H1 (cell line): ENCODE measurements around the gene MRAP2. TPM values are rescaled to one million over a fixed set of nuclear protein-coding genes. Genes with fewer than 3 reads are reported as not detected.

Experiments used
- CTCF ChIA-PET: fragments of 300-600 bp; sonication (Branson Sonifier 250); formaldehyde crosslinking; loops from one replicate; lab custom pipeline; 2021; ENCODE audit not compliant: partially characterized antibody; lab: Charles Lee
- POLR2A ChIA-PET: fragments of 300-600 bp; sonication (Branson Sonifier 250); formaldehyde crosslinking; loops from one replicate; lab custom pipeline; 2021; ENCODE audit warnings: inconsistent platforms; ENCODE audit not compliant: partially characterized antibody; lab: Charles Lee
- DNase-seq, 2 experiments: peaks; one replicate each; pipeline versions ENCODE4 v3.0.0 to v3.0.0-alpha.2; 2010 to 2022; ENCODE audit warnings: low spot score in 2 of 2, low read depth in 1 of 2, mixed read lengths in 1 of 2
- FAIRE-seq: peaks from 2 replicates; lab custom pipeline; 2011; peaks lifted over from hg19 to GRCh38; lab: Jason Lieb, UNC
- H2AFZ ChIP-seq: 2 replicates; pipeline ENCODE4 v1.8.1; 2012; ENCODE audit warnings: low read length, inconsistent platforms
- H2AK5ac ChIP-seq: 2 replicates; pipeline ENCODE4 v1.6.1; 2013; ENCODE audit warnings: low read depth, low read length
- H2BK120ac ChIP-seq: replicated peaks from 2 replicates; pipeline ENCODE3; 2013; ENCODE audit warnings: low read depth, low read length, inconsistent platforms
- H2BK12ac ChIP-seq: 2 replicates; pipeline ENCODE4 v1.6.1; 2013; ENCODE audit warnings: low read depth, low read length
- H2BK15ac ChIP-seq: 2 replicates; pipeline ENCODE4 v1.6.1; 2013; ENCODE audit warnings: low read length
- H2BK20ac ChIP-seq: 2 replicates; pipeline ENCODE4 v1.6.1; 2013; ENCODE audit warnings: low read length
- H2BK5ac ChIP-seq: 2 replicates; pipeline ENCODE4 v1.6.1; 2013; ENCODE audit warnings: low read depth, low read length
- H3K14ac ChIP-seq: 2 replicates; pipeline ENCODE4 v1.6.1; 2013; ENCODE audit warnings: inconsistent platforms; ENCODE audit not compliant: insufficient read length
- H3K18ac ChIP-seq: 2 replicates; pipeline ENCODE4 v1.6.1; 2013; ENCODE audit warnings: low read length; ENCODE audit errors: extremely low read depth
- H3K23ac ChIP-seq: 2 replicates; pipeline ENCODE4 v1.6.1; 2013; ENCODE audit warnings: inconsistent platforms; ENCODE audit not compliant: insufficient read length
- H3K23me2 ChIP-seq: 2 replicates; pipeline ENCODE4 v1.6.1; 2013; ENCODE audit warnings: low read depth, low read length
- H3K27ac ChIP-seq: 2 replicates; pipeline ENCODE4 v1.6.1; 2011; ENCODE audit warnings: low read depth, low read length, inconsistent platforms
- H3K27me3 ChIP-seq, 4 experiments: replicated peaks in 1 of 4; 1 replicate in 1 of 4; 2 replicates in 3 of 4; pipeline versions ENCODE4 v1.6.1 to v1.8.1; 2011 to 2013; ENCODE audit warnings: low read length in 3 of 4, mild to moderate bottlenecking in 3 of 4, inconsistent platforms in 2 of 4, mixed read lengths in 2 of 4, moderate library complexity in 1 of 4; ENCODE audit not compliant: control insufficient read depth in 3 of 4, insufficient read depth in 3 of 4; ENCODE audit errors: extremely low read depth in 1 of 4
- H3K36me3 ChIP-seq, 4 experiments: 2 replicates each; pipeline versions ENCODE4 v1.6.1 to v1.8.1; 2011 to 2013; ENCODE audit warnings: mild to moderate bottlenecking in 4 of 4, low read length in 3 of 4, moderate library complexity in 2 of 4, control low read depth in 1 of 4, inconsistent platforms in 1 of 4; ENCODE audit not compliant: insufficient read depth in 4 of 4, control insufficient read depth in 2 of 4
- H3K4ac ChIP-seq: replicated peaks from 2 replicates; pipeline ENCODE3; 2013; ENCODE audit warnings: low read length, low read depth, mixed read lengths, inconsistent platforms; ENCODE audit not compliant: insufficient read length
- H3K4me1 ChIP-seq, 4 experiments: replicated peaks in 1 of 4; 1 replicate in 1 of 4; 2 replicates in 3 of 4; pipeline versions ENCODE4 v1.6.1 to v1.8.1; 2011 to 2013; ENCODE audit warnings: low read length in 3 of 4, inconsistent platforms in 2 of 4, mixed read lengths in 1 of 4; ENCODE audit not compliant: insufficient read depth in 4 of 4, control insufficient read depth in 3 of 4
- H3K4me2 ChIP-seq, 2 experiments: 2 replicates each; pipeline versions ENCODE4 v1.6.1 to v1.8.1; 2011 to 2013; ENCODE audit warnings: low read depth in 2 of 2, low read length in 2 of 2, control low read depth in 1 of 2, inconsistent platforms in 1 of 2, mild to moderate bottlenecking in 1 of 2; ENCODE audit not compliant: insufficient read depth in 1 of 2
- H3K4me3 ChIP-seq, 4 experiments: fragments of 200-600, 300-600 bp in 1 of 4; sonication (generic), shearing (Covaris generic), sonication (Bioruptor Twin) in 1 of 4; 2 replicates each; pipeline versions ENCODE4 v1.5.1 to v1.8.1; 2011 to 2016; ENCODE audit warnings: low read length in 4 of 4, low read depth in 3 of 4, control low read depth in 2 of 4, inconsistent platforms in 2 of 4, mild to moderate bottlenecking in 2 of 4, mixed read lengths in 1 of 4, moderate library complexity in 1 of 4; ENCODE audit not compliant: insufficient read depth in 2 of 4; ENCODE audit errors: extremely low read depth in 1 of 4
- H3K56ac ChIP-seq: replicated peaks from 2 replicates; pipeline ENCODE3; 2013; ENCODE audit warnings: low read depth, mild to moderate bottlenecking, mixed read lengths, low read length, inconsistent platforms; ENCODE audit not compliant: insufficient read length
- H3K79me1 ChIP-seq: 2 replicates; pipeline ENCODE4 v1.6.1; 2013; ENCODE audit warnings: low read depth, low read length, control low read depth
- H3K79me2 ChIP-seq, 2 experiments: 2 replicates each; pipeline versions ENCODE4 v1.6.1 to v1.8.1; 2012 to 2013; ENCODE audit warnings: low read length in 2 of 2, mild to moderate bottlenecking in 2 of 2, inconsistent platforms in 1 of 2; ENCODE audit not compliant: insufficient read depth in 2 of 2, control insufficient read depth in 1 of 2
- H3K9ac ChIP-seq, 4 experiments: replicated peaks in 1 of 4; 1 replicate in 1 of 4; 2 replicates in 3 of 4; pipeline versions ENCODE4 v1.6.1 to v1.8.1; 2011 to 2013; ENCODE audit warnings: low read depth in 3 of 4, low read length in 3 of 4, control low read depth in 2 of 4, mild to moderate bottlenecking in 2 of 4, moderate library complexity in 2 of 4, inconsistent platforms in 1 of 4; ENCODE audit errors: extremely low read depth in 1 of 4
- H3K9me3 ChIP-seq, 2 experiments: 2 replicates each; pipeline versions ENCODE4 v1.6.1 to v1.8.1; 2012 to 2013; ENCODE audit warnings: mild to moderate bottlenecking in 2 of 2, moderate library complexity in 2 of 2, control low read depth in 1 of 2, inconsistent platforms in 1 of 2, low read depth in 1 of 2, low read length in 1 of 2, mixed read lengths in 1 of 2; ENCODE audit not compliant: insufficient read depth in 2 of 2
- H4K20me1 ChIP-seq, 2 experiments: replicated peaks in 1 of 2; 2 replicates each; pipeline versions ENCODE3 to v1.8.1; 2011 to 2013; ENCODE audit warnings: inconsistent platforms in 2 of 2, low read length in 2 of 2, mild to moderate bottlenecking in 1 of 2; ENCODE audit not compliant: insufficient read depth in 2 of 2, control insufficient read depth in 1 of 2
- H4K5ac ChIP-seq: 2 replicates; pipeline ENCODE4 v1.6.1; 2013; ENCODE audit warnings: low read length, low read depth, mixed read lengths, inconsistent platforms; ENCODE audit not compliant: insufficient read length
- H4K8ac ChIP-seq: 2 replicates; pipeline ENCODE4 v1.8.0; 2013; ENCODE audit warnings: mild to moderate bottlenecking, moderate library complexity, low read length, inconsistent platforms; ENCODE audit not compliant: insufficient read depth; ENCODE audit errors: extremely low read depth
- H4K91ac ChIP-seq: replicated peaks from 2 replicates; pipeline ENCODE3; 2013; ENCODE audit warnings: low read length, mixed read lengths, inconsistent platforms; ENCODE audit not compliant: insufficient read length
- BACH1 ChIP-seq: IDR thresholded peaks from 2 replicates; pipeline ENCODE4 v1.6.1; 2012; ENCODE audit warnings: low read length, improper control_type of control experiment
- CEBPB ChIP-seq: IDR thresholded peaks from 2 replicates; pipeline ENCODE4 v1.6.1; 2012; ENCODE audit warnings: low read depth, low read length
- MAFK ChIP-seq: IDR thresholded peaks from 2 replicates; pipeline ENCODE4 v1.6.1; 2012; ENCODE audit warnings: low read depth, mild to moderate bottlenecking, improper control_type of control experiment, low read length
- SIN3A ChIP-seq, 2 experiments: IDR thresholded peaks in 1 of 2; conservative IDR thresholded peaks in 1 of 2; 2 replicates each; pipeline ENCODE4 v1.6.1; 2011 to 2012; ENCODE audit warnings: low read length in 2 of 2, improper control_type of control experiment in 1 of 2, low read depth in 1 of 2, mild to moderate bottlenecking in 1 of 2
- SIRT6 ChIP-seq: IDR thresholded peaks from one replicate; pipeline ENCODE4 v1.7.1; 2012; ENCODE audit warnings: low read length, inconsistent platforms
- SRF ChIP-seq: IDR thresholded peaks from 2 replicates; pipeline ENCODE4 v1.6.1; 2011; ENCODE audit warnings: mild to moderate bottlenecking, low read depth, low read length, moderate library complexity
- USF2 ChIP-seq: IDR thresholded peaks from 2 replicates; pipeline ENCODE4 v1.6.1; 2011; ENCODE audit warnings: low read length, improper control_type of control experiment
- WGBS, 2 experiments: shearing (Covaris generic) in 1 of 2; methylation state at CpG; one replicate each; pipeline versions ENCODE4 v1.1.6 to v1.1.7; 2013 to 2015; ENCODE audit warnings: low lambda C conversion rate in 2 of 2, mixed read lengths in 2 of 2, inconsistent platforms in 1 of 2, low coverage in 1 of 2, missing lambda C conversion rate in 1 of 2; ENCODE audit not compliant: insufficient replicate concordance in 2 of 2, insufficient coverage in 1 of 2, insufficient read length in 1 of 2; ENCODE audit errors: extremely low coverage in 1 of 2, missing lambda C conversion rate in 1 of 2; 5-methylcytosine and 5-hydroxymethylcytosine counted together
- long read RNA-seq, 2 experiments: library from RNA in 1 of 2; library from capped mRNA in 1 of 2; stranded (forward); transcript quantifications; one replicate each; pipeline ENCODE4 v2.0.0, GENCODE V29; 2021; ENCODE audit warnings: inconsistent platforms in 1 of 2
- polyA minus RNA-seq, 3 experiments: library from RNA; depleted of rRNA, polyadenylated mRNA; stranded (reverse); fragments of >200 nt; gene quantifications; 1 replicate in 2 of 3; 2 replicates in 1 of 3; pipeline ENCODE4 v1.2.3, GENCODE V29; 2011
- polyA plus RNA-seq, 7 experiments: library from polyadenylated mRNA; depleted of rRNA in 3 of 7; stranded (reverse) in 5 of 7; unstranded in 2 of 7; fragments of >200 nt in 5 of 7; fragments of 200-250 nt in 2 of 7; gene quantifications; 1 replicate in 5 of 7; 2 replicates in 1 of 7; 4 replicates in 1 of 7; pipeline versions ENCODE4 v1.2.1 to v1.2.3, GENCODE V29; 2011 to 2013; ENCODE audit warnings: missing spikeins in 2 of 7, mixed read lengths in 2 of 7
- total RNA-seq: library from RNA; stranded (reverse); fragmentation: NEBNext Ultra II Directional; extraction: Animal tissue kit (Norgen Biotek cat#: 25700); gene quantifications from 2 replicates; pipeline ENCODE4 v1.2.1, GENCODE V29; 2021

The MRAP2 gene
- total RNA-seq (4.7 and 5.0 TPM in 2 replicates), polyA plus RNA-seq (2011; rRNA removed) (5.3 and 11.0 TPM in 2 replicates), polyA minus RNA-seq (2011; rRNA and poly(A)+ RNA removed) (9.5 and 13.2 TPM in 2 replicates)
- 6.8 TPM for polyA plus RNA-seq (2011; cell fraction: cytosol; rRNA removed)
- polyA plus RNA-seq (2011; cell fraction: nucleus; rRNA removed), result 2.8 TPM
- 6.7 to 11.0 TPM (median 7.8 TPM) in 4 replicates for polyA plus RNA-seq (2012, experiment 1 of 2)
- 8.2 TPM for polyA plus RNA-seq (2012, experiment 2 of 2)
- polyA plus RNA-seq (2013, experiment 1 of 2), result 4.3 TPM
- 5.5 TPM for polyA plus RNA-seq (2013, experiment 2 of 2)
- polyA minus RNA-seq (2011; cell fraction: cytosol; rRNA and poly(A)+ RNA removed), result 3.1 TPM
- 2.5 TPM for polyA minus RNA-seq (2011; cell fraction: nucleus; rRNA and poly(A)+ RNA removed)
- long read RNA-seq, experiment 1, partial matches to known transcripts, result 3 of 9 reads
- long read RNA-seq, experiment 1, other reads (novel, unspliced or antisense), result 3 of 9 reads
- long read RNA-seq, experiment 2, partial matches to known transcripts, result 0 of 3 reads
- long read RNA-seq, experiment 2, other reads (novel, unspliced or antisense), result 1 of 3 reads

GRCh38 chr6:84033523-84034451 is at the start of gene MRAP2:
Gene MRAP2, plus strand, starts transcription at chr6:84033772. Its CDS starts 21,547 bp downstream, at chr6:84055319.
- Histone ChIP-seq H2BK120ac (no peak within 1 kb of the TSS), H2BK20ac (no peak within 1 kb of the TSS; the same call in 1 of the 2 replicates), H3K18ac (peak within 1 kb of the TSS; percentile 42; the same call in 1 of the 2 replicates), H2BK12ac (no peak within 1 kb of the TSS), H3K14ac (no peak within 1 kb of the TSS), H3K4me1 (peaks cover 4 to 16% (median 4%) of the 10 kb centered on the region in 4 experiments; a peak in 6 of 7 replicates), H3K4me2 (peak within 1 kb of the TSS; percentile 85 to 97), H3K79me2 (no peaks in the 10 kb centered on the region), H2BK15ac (no peak within 1 kb of the TSS), H3K4me3 (peak within 1 kb of the TSS; percentile 60 to 79 (median 70)), H4K8ac (peak within 1 kb of the TSS; percentile 57; the same call in 1 of the 2 replicates), H2AK5ac (no peak within 1 kb of the TSS), H3K9me3 (peaks cover 10 to 13% of the 10 kb centered on the region in 2 experiments), H4K5ac (no peak within 1 kb of the TSS), H3K23ac (no peak within 1 kb of the TSS), H3K27ac (no peak within 1 kb of the TSS), H3K9ac (peak within 1 kb of the TSS in 2 of 4 experiments; percentile 12 to 38; a peak in 2 of 7 replicates), H3K36me3 (peaks cover 0 to 18% (median 0%) of the 10 kb centered on the region in 4 experiments; a peak in 1 of 8 replicates), H4K20me1 (no peaks in the 10 kb centered on the region), H3K56ac (no peak within 1 kb of the TSS), H3K79me1 (no peaks in the 10 kb centered on the region; the same call in 1 of the 2 replicates), H3K23me2 (peaks cover 6% of the 10 kb centered on the region; the same call in 1 of the 2 replicates), H2BK5ac (no peak within 1 kb of the TSS), H2AFZ (peak within 1 kb of the TSS; percentile 90), H3K4ac (no peak within 1 kb of the TSS), H4K91ac (no peak within 1 kb of the TSS), H3K27me3 (peaks cover 1 to 14% (median 10%) of the 10 kb centered on the region in 4 experiments; a peak in 6 of 7 replicates)
- ChIA-PET POLR2A (interaction anchor here (1.3 to 1.6 kb wide), 2 partner anchors 19 to 28 kb away, joined by 3 to 4 read pairs; no protein-coding TSS in a partner anchor), CTCF (no interaction called here)
- DNase-seq, result peak in 1 of 2 experiments; percentile 78
- WGBS, 2 experiments, result 2% methylated on average over 36 of the region's 78 CpGs; no CpG with 5 or more reads in 1 of the 2 experiments
- FAIRE-seq, result no peak
- TF ChIP-seq USF2 (no peak), CEBPB (no peak), BACH1 (no peak), MAFK (no peak), SRF (no peak), SIRT6 (no peak), SIN3A (conservative IDR thresholded peaks at IDR 0.05 in 1 of 2, IDR thresholded peaks at IDR 0.05 in 1 of 2; ENCODE audit: low read depth in 1 of 2, low read length in 2 of 2) (no peak)
